CD4-positive, alpha-beta memory T cell (primary cell): Measurements from ENCODE around the gene ITGAE. TPM values are rescaled to one million over a fixed set of nuclear protein-coding genes. Genes with fewer than 3 reads are reported as not detected.
A peak's percentile ranks its signal among the peaks of the same experiment; 100 is the strongest.
"Not testable (repeated sequence)": the region's sequence is repeated elsewhere in the genome, so short reads cannot be mapped to it uniquely, and the experiment has no call there.

Source experiments
- CTCF ChIA-PET: fragments of 350-600 bp; sonication (Branson Sonifier 250); formaldehyde crosslinking; loops from one replicate; lab custom pipeline; 2021; ENCODE audit warnings: inconsistent platforms; ENCODE audit not compliant: partially characterized antibody; lab: Charles Lee
- POLR2A ChIA-PET: fragments of 350-600 bp; sonication (Branson Sonifier 250); formaldehyde crosslinking; loops from one replicate; lab custom pipeline; 2021; ENCODE audit not compliant: partially characterized antibody; lab: Charles Lee
- DNase-seq, 5 donors: peaks; one replicate each; pipeline versions ENCODE4 v3.0.0 to v3.0.0-alpha.2; 2020 to 2022; ENCODE audit warnings: mixed read lengths in 1 of 5
- H3K27ac ChIP-seq: one replicate; pipeline ENCODE4 v1.7.0; 2013; ENCODE audit warnings: low read depth, low read length
- H3K27me3 ChIP-seq: 2 replicates; pipeline ENCODE4 v1.7.0; 2013; ENCODE audit warnings: mild to moderate bottlenecking, low read length, moderate library complexity; ENCODE audit not compliant: insufficient read depth
- H3K36me3 ChIP-seq: 2 replicates; pipeline ENCODE4 v1.7.0; 2013; ENCODE audit warnings: mild to moderate bottlenecking, low read length, moderate library complexity; ENCODE audit not compliant: insufficient read depth
- H3K4me1 ChIP-seq: 2 replicates; pipeline ENCODE4 v1.7.0; 2013; ENCODE audit warnings: mild to moderate bottlenecking, low read length, moderate library complexity; ENCODE audit not compliant: insufficient read depth
- H3K4me3 ChIP-seq, 2 donors: one replicate each; pipeline ENCODE4 v1.7.0; 2013; ENCODE audit warnings: low read length in 2 of 2, mild to moderate bottlenecking in 1 of 2
- H3K9me3 ChIP-seq, 2 donors: one replicate each; pipeline ENCODE4 v1.7.0; 2013; ENCODE audit warnings: low read length in 2 of 2, control low read depth in 1 of 2; ENCODE audit not compliant: control insufficient read depth in 1 of 2
- H3K27ac Mint-ChIP-seq, 7 donors: one replicate each; pipeline ENCODE4 v1.8.0; 2020 to 2021; ENCODE audit warnings: mixed read lengths in 7 of 7, mild to moderate bottlenecking in 6 of 7, inconsistent platforms in 3 of 7, moderate library complexity in 3 of 7
- H3K27me3 Mint-ChIP-seq, 2 donors: one replicate each; pipeline ENCODE4 v1.8.0; 2020 to 2021; ENCODE audit warnings: mixed read lengths in 2 of 2
- H3K36me3 Mint-ChIP-seq, 2 donors: one replicate each; pipeline ENCODE4 v1.8.0; 2020 to 2021; ENCODE audit warnings: mixed read lengths in 2 of 2, inconsistent platforms in 1 of 2, mild to moderate bottlenecking in 1 of 2
- H3K4me1 Mint-ChIP-seq, 4 donors: one replicate each; pipeline ENCODE4 v1.8.0; 2020 to 2021; ENCODE audit warnings: mixed read lengths in 4 of 4, mild to moderate bottlenecking in 1 of 4
- H3K4me3 Mint-ChIP-seq, 8 donors: one replicate each; pipeline ENCODE4 v1.8.0; 2020 to 2021; ENCODE audit warnings: mixed read lengths in 8 of 8, mild to moderate bottlenecking in 7 of 8, moderate library complexity in 6 of 8, inconsistent platforms in 3 of 8
- H3K9me3 Mint-ChIP-seq, 8 donors: one replicate each; pipeline ENCODE4 v1.8.0; 2020 to 2021; ENCODE audit warnings: mixed read lengths in 8 of 8, mild to moderate bottlenecking in 5 of 8, inconsistent platforms in 3 of 8, moderate library complexity in 1 of 8
- intact Hi-C: fragments of 100-400 bp; cut with micrococcal nuclease; formaldehyde crosslinking; loops from one replicate; pipeline ENCODE4 v1.15.1; 2023
- polyA plus RNA-seq, 2 donors: library from polyadenylated mRNA; unstranded; fragments of 300-500 nt; fragmentation: Illumina TruSeq; gene quantifications; one replicate each; pipeline ENCODE4 v1.2.3, GENCODE V29; 2021
- total RNA-seq, 2 experiments: library from RNA; stranded (reverse); gene quantifications; one replicate each; pipeline ENCODE4 v1.2.3, GENCODE V29; 2021

ITGAE gene
- total and polyA plus RNA-seq, 4 experiments from 2014 or later: 17.2 to 43.6 (median 27.7) TPM

- CTCF ChIA-PET: interaction anchor here (0.6 kb wide), 1 partner anchor 22 kb away, joined by 3 read pairs; no protein-coding TSS in a partner anchor
- POLR2A ChIA-PET: no interaction called here
- Histone ChIP-seq H3K27me3 (no peaks in the 10 kb centered on the region), H3K4me1 (no peaks in the 10 kb centered on the region), H3K9me3 (no peaks in the 10 kb centered on the region), H3K4me3 (no peak overlapping the region), H3K27ac (no peak overlapping the region), H3K36me3 (no peaks in the 10 kb centered on the region)
- Mint-ChIP-seq H3K27ac (peak overlapping the region in 1 of 7 donors; percentile 17), H3K27me3 (no peaks in the 10 kb centered on the region), H3K9me3 (peaks cover 0 to 2% (median 0%) of the 10 kb centered on the region in 8 donors), H3K4me1 (peaks cover 7 to 13% (median 8%) of the 10 kb centered on the region in 4 donors), H3K36me3 (no peaks in the 10 kb centered on the region), H3K4me3 (no peak overlapping the region)
- intact Hi-C loops: no loop called here
- DNase-seq: no peak
These were observed 95.9 kb downstream of the ITGAE start for GRCh38 chr17:3704931-3705717.

GRCh38 chr17:3702041-3702539 lies 98.9 kb downstream of the ITGAE start:
- H3K4me3 Mint-ChIP-seq, H3K9me3 ChIP-seq, H3K4me3 ChIP-seq, POLR2A ChIA-PET, H3K36me3 ChIP-seq, H3K36me3 Mint-ChIP-seq, DNase-seq, H3K4me1 Mint-ChIP-seq, intact Hi-C loops, H3K27ac Mint-ChIP-seq, H3K27ac ChIP-seq, H3K9me3 Mint-ChIP-seq, H3K27me3 ChIP-seq, H3K27me3 Mint-ChIP-seq, H3K4me1 ChIP-seq: not testable (repeated sequence)
- CTCF ChIA-PET: interaction anchor here (0.9 kb wide), 1 partner anchor 36 kb away, joined by 6 read pairs; no protein-coding TSS in a partner anchor

- H3K4me3 Mint-ChIP-seq: no peak overlapping the region
- ChIA-PET CTCF (no interaction called here), POLR2A (interaction anchor here (0.7 kb wide), 1 partner anchor 260 kb away, joined by 3 read pairs; no protein-coding TSS in a partner anchor)
- H3K27me3 Mint-ChIP-seq: no peaks in the 10 kb centered on the region
- Histone ChIP-seq H3K27ac (no peak overlapping the region), H3K36me3 (no peaks in the 10 kb centered on the region), H3K9me3 (no peaks in the 10 kb centered on the region), H3K4me3 (no peak overlapping the region), H3K27me3 (no peaks in the 10 kb centered on the region), H3K4me1 (peaks cover 7% of the 10 kb centered on the region)
- no peak for DNase-seq
- intact Hi-C loops: no loop called here
- peaks cover 0 to 2% (median 0%) of the 10 kb centered on the region in 8 donors for H3K9me3 Mint-ChIP-seq
- no peak overlapping the region for H3K27ac Mint-ChIP-seq
- H3K36me3 Mint-ChIP-seq: no peaks in the 10 kb centered on the region
- peaks cover 3 to 9% (median 5%) of the 10 kb centered on the region in 4 donors for H3K4me1 Mint-ChIP-seq
These were observed 101.0 kb downstream of the ITGAE start for GRCh38 chr17:3699951-3700350.

GRCh38 chr17:3698139-3698538 lies 102.8 kb downstream of the ITGAE start:
- H3K4me1 Mint-ChIP-seq: peaks cover 8 to 24% (median 18%) of the 10 kb centered on the region in 4 donors
- peaks cover 0 to 3% of the 10 kb centered on the region in 2 donors for H3K36me3 Mint-ChIP-seq
- no peaks in the 10 kb centered on the region for H3K27me3 Mint-ChIP-seq
- intact Hi-C loops: no loop called here
- peaks cover 0 to 2% (median 0%) of the 10 kb centered on the region in 8 donors for H3K9me3 Mint-ChIP-seq
- H3K27ac Mint-ChIP-seq: peak overlapping the region in 2 of 7 donors; percentile 4 to 77
- POLR2A ChIA-PET: no interaction called here
- peaks cover 20% of the 10 kb centered on the region for H3K4me1 ChIP-seq
- H3K27me3 ChIP-seq: no peaks in the 10 kb centered on the region
- H3K9me3 ChIP-seq: no peaks in the 10 kb centered on the region
- DNase-seq: no peak
- H3K4me3 ChIP-seq: no peak overlapping the region
- no peaks in the 10 kb centered on the region for H3K36me3 ChIP-seq
- peak overlapping the region in 2 of 8 donors; percentile 22 to 52 for H3K4me3 Mint-ChIP-seq
- CTCF ChIA-PET: no interaction called here
- H3K27ac ChIP-seq: no peak overlapping the region

- Mint-ChIP-seq H3K36me3 (peaks cover 0 to 3% of the 10 kb centered on the region in 2 donors), H3K4me3 (peak overlapping the region in 3 of 8 donors; percentile 22 to 54 (median 52)), H3K27ac (peak overlapping the region in 2 of 7 donors; percentile 12 to 43), H3K4me1 (peaks cover 8 to 31% (median 20%) of the 10 kb centered on the region in 4 donors), H3K27me3 (no peaks in the 10 kb centered on the region), H3K9me3 (no peaks in the 10 kb centered on the region)
- H3K36me3 ChIP-seq: no peaks in the 10 kb centered on the region
- CTCF ChIA-PET: interaction anchor here (1.0 to 2.6 kb wide), 3 partner anchors 12 to 41 kb away, joined by 3 to 15 read pairs (median 11); no protein-coding TSS in a partner anchor
- no peak overlapping the region for H3K27ac ChIP-seq
- H3K4me1 ChIP-seq: peaks cover 20% of the 10 kb centered on the region
- POLR2A ChIA-PET: interaction anchor here (1.6 kb wide), 1 partner anchor 1888 kb away, joined by 3 read pairs; no protein-coding TSS in a partner anchor
- no peaks in the 10 kb centered on the region for H3K9me3 ChIP-seq
- no peak for DNase-seq
- H3K27me3 ChIP-seq: no peaks in the 10 kb centered on the region
- H3K4me3 ChIP-seq: no peak overlapping the region
- intact Hi-C loops: no loop called here
These were observed 103.9 kb downstream of the ITGAE start for GRCh38 chr17:3697103-3697476.

- H3K27me3 Mint-ChIP-seq: no peaks in the 10 kb centered on the region
- Histone ChIP-seq H3K27me3 (no peaks in the 10 kb centered on the region), H3K4me3 (peak within 1 kb of the TSS; percentile 42 to 74), H3K36me3 (no peaks in the 10 kb centered on the region), H3K27ac (peak within 1 kb of the TSS; percentile 48), H3K9me3 (no peaks in the 10 kb centered on the region), H3K4me1 (peaks cover 20% of the 10 kb centered on the region)
- intact Hi-C loops: loop anchor here (1.0 kb wide), 2 partner anchors 15 to 27 kb away; partner anchors contain the start of gene HASPIN
- peaks cover 8 to 36% (median 20%) of the 10 kb centered on the region in 4 donors for H3K4me1 Mint-ChIP-seq
- H3K27ac Mint-ChIP-seq: peak within 1 kb of the TSS; percentile 35 to 95 (median 87)
- CTCF ChIA-PET: interaction anchor here (0.8 to 2.6 kb wide), 8 partner anchors 12 to 45 kb away, joined by 3 to 15 read pairs (median 4); partner anchors contain the start of gene HASPIN
- peak within 1 kb of the TSS; percentile 94 to 98 (median 96) for H3K4me3 Mint-ChIP-seq
- POLR2A ChIA-PET: interaction anchor here (0.6 to 2.4 kb wide), 12 partner anchors 11 to 1889 kb away, joined by 3 to 34 read pairs (median 3); partner anchors contain the start of genes EMC6, HASPIN and TAX1BP3
- DNase-seq: peak; percentile 32 to 44 (median 37)
- no peaks in the 10 kb centered on the region for H3K9me3 Mint-ChIP-seq
- H3K36me3 Mint-ChIP-seq: peaks cover 5 to 8% of the 10 kb centered on the region in 2 donors
These were observed 105.1 kb downstream of the ITGAE start, which contains the start of gene P2RX5 for GRCh38 chr17:3695723-3696411. Gene P2RX5, minus strand, starts transcription at chr17:3696155. Its CDS starts 150 bp downstream, at chr17:3696005.
